GM19099 (cell line): ENCODE data around the gene CASK.

ENCODE experiments used
- POLR2A ChIP-seq: IDR thresholded peaks from 3 replicates; pipeline ENCODE4 v1.6.1; 2011; ENCODE audit warnings: low read depth; ENCODE audit not compliant: insufficient read length; ENCODE audit errors: extremely low read depth

CASK gene

GRCh38 chrX:41580423-41581064 lies 342.8 kb downstream of the CASK start:
- TF ChIP-seq POLR2A = no peak

- no peak for TF ChIP-seq POLR2A
Observed at GRCh38 chrX:41563876-41564275, 359.5 kb downstream of the CASK start.

GRCh38 chrX:41561045-41561444 lies 362.3 kb downstream of the CASK start:
- no peak for TF ChIP-seq POLR2A

- TF ChIP-seq POLR2A = no peak
Observed at GRCh38 chrX:41559235-41560052, 363.9 kb downstream of the CASK start.

GRCh38 chrX:41558531-41558930 lies 364.8 kb downstream of the CASK start:
- no peak for TF ChIP-seq POLR2A

DNA sequence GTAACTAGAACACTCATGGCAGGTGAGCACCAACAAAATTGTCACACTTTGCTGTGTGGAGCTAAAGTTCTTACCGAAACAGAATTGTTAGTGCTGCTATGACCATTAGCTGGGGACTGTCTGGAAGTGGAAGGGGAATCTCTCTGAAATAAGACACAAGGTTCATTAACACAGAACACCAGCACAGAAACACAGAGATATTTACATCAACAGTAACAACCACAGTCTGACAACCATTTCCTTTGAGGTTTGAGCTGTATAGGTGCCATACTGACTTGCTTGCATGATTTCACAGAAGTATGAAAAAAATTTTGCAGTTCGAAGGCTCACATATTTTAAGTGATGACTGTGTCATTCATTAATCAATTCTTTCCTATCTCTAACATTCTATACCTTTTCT lies 366.4 kb downstream of the CASK start:
- TF ChIP-seq POLR2A = no peak

DNA sequence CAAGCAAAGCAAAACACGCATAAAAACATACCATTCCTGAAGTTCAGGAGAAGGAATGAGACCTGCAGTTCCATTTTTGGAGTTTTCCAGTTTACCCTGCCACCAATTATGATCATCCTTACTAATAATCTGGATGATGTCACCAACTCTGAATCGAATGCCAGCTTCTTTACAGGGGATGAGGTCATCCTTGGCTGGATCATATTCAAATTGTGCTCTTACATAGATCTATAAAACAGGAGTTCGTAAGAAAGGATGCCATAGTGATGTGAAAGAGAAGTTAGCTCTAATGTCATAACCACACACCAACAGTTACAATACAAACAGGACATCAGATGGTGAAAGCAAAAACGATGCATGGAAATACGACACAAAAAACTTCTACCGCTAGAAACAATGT lies 369.7 kb downstream of the CASK start:
- TF ChIP-seq POLR2A = no peak

DNA sequence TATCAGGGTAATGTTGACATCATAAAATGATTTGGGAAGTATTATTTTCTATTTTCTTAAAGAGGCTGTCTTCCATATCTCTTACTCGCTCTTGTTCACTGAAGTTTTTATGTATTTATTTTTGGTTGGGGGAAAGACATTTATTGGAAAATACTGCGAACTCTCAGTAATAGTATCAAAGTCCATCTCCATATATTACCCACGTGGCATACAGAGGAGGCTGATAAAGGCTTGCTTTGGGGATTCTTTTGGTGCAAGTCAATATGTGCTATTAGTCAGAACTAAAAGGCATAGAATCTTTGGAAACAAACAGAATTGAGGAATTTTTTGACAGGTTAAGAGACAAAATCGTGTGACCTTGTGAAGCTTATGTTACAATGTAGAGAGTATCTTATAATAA lies 374.9 kb downstream of the CASK start:
- no peak for TF ChIP-seq POLR2A

- TF ChIP-seq POLR2A = no peak
Observed at GRCh38 chrX:41543668-41544067, 379.7 kb downstream of the CASK start.

DNA sequence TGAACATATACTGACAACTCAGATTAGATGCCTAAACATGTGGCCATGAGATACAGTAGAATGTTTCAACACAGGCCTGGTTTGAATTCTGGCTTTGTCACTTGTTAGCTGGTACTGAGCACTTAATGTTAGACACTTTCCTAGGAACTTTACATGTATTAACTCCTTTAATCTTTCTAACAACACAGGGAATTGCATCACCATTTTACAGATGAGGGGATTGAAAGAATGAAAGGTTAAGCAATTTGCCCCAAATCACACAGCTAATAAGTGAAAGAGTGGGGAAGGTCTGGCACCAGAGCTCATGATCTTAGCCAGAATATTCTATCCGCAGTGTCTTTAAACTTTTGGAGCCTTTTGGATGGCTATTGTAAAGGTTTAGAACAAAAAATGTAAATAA lies 380.3 kb downstream of the CASK start:
- no peak for TF ChIP-seq POLR2A

DNA sequence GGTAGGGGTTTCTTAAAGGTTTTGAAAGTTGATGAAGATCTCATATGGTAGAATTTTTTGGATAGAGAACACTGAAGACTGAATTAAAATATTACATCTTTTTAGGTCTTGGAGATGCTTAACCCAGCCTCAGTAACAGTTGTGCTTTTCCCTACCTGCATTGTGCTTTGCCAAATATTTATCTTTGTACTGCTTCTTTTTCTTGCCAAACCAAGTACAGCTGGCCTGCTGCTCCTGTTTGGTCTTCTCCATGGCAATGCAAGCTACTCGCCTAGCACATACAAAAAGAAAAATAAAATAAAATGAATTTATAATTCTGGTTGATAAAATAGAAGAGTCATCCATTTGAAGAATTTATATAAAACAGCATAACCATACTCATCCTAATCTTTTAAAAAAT lies 380.8 kb downstream of the CASK start:
- no peak for TF ChIP-seq POLR2A

DNA sequence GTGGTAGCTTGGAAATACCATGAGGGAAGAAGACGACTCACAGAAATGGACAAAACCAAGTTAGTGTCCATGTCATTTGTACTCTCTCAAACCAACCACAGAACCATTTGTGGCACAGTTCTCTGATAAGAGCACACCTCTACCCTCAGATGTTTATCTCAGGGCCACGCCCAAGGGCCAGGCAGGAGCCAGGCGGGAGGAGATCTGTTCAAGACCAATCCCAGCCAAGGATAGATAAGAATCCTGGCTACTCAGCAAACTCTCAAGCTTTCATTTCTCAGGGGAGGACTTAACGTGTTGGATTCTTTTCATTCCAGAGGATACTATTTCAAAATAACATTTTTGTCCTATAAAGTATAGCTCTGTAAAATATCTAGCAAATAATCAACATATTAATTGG lies 381.2 kb downstream of the CASK start:
- TF ChIP-seq POLR2A = no peak

- TF ChIP-seq POLR2A = no peak
Observed at GRCh38 chrX:41541386-41541785, 382.0 kb downstream of the CASK start.

DNA sequence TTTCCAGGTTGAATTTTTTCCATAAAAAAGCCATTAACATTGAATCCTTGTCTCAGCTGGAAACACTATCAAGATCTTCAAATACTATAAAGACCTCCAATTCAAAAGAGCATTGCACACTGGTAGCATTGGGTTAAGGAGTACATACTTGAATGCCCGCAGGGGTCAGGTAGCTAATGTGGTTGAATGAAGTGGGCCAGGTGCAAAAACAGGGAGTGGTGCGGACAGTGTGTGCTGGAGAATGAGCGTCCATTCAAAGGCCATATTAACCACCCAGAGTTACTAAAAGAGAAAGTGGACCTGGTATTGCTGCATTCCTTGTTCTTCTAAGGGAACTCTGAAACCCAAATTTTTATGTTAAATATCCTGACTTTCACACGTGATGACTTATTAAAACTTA lies 384.6 kb downstream of the CASK start:
- TF ChIP-seq POLR2A = no peak

- no peak for TF ChIP-seq POLR2A
Observed at GRCh38 chrX:41530085-41530484, 393.3 kb downstream of the CASK start.

DNA sequence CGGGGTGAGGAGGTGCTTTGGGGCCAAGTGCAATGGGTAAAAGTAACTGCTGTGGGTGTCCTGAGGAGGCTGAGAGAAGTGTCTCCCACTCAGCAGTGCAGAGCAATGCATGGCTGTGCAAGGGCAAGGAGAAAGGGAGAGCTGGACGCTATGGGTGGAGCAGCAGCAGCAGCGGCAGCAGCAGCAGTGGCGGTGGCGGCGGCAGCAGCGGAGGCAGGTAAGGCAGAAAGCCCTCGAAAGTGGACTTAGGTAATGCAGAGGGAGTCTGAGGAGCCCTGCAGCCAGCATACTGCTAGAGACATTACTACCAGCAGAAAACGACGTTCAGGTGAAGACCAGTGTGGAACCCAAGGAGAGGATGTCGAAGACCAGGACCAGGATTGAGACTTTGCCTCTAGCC lies 394.1 kb downstream of the CASK start:
- TF ChIP-seq POLR2A = no peak

GRCh38 chrX:41528784-41529183 lies 394.6 kb downstream of the CASK start:
- TF ChIP-seq POLR2A = no peak

DNA sequence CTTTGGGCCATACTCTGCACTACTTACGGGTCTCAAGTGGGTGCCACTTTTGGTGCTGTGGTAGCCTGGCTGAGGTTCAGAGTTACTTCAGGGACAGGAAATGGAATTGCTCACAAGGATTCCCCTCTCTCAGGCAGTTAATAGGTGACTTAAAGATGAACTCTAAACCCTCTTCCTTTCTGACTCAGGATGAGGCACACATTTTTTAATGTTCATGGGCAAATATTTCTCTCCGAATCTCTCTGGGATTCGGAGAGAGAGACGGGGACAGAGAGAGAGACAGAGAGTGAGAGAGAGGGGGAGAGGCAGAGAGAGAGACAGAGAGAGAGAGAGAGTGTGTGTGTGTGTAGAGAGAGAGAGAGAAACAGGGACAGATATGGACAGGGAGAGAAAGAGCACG lies 396.4 kb downstream of the CASK start:
- no peak for TF ChIP-seq POLR2A

DNA sequence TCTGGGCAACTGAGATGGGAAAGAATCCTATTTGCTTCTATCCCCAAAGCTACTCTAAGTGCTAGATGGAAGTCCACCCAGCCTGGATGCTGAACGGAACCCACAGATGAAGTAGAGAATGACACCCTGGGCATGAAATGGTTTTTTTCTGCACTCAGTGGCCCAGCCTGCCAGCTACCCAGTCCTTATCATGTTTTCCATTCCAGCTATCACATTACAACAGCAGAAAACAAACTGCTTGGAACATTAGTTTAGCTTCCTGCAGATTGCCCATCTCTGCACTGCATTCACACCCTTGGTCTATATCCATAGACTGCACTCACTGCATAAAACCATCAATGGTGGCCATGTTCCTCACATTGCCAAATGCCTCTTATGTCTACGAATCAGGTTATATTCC lies 397.1 kb downstream of the CASK start:
- no peak for TF ChIP-seq POLR2A
